Upper lobe of right lung (tissue), 1 donor: ENCODE results near the gene ADCK2. TPM values are rescaled to one million over a fixed set of nuclear protein-coding genes. Genes with fewer than 3 reads are reported as not detected.
"Not testable (repeated sequence)": the region's sequence is repeated elsewhere in the genome, so short reads cannot be mapped to it uniquely, and the experiment has no call there.

ENCODE experiments used
- ATAC-seq: fragments of 200-7000 bp; cut with Tn5 transposase; one replicate; pipeline ENCODE4 v1.9.1; 2020; ENCODE audit warnings: mild to moderate bottlenecking, moderate library complexity
- DNase-seq: peaks from one replicate; pipeline ENCODE4 v3.0.0-alpha.2; 2020
- H3K27ac ChIP-seq: fragments of 200-600 bp; one replicate; pipeline ENCODE4 v1.8.0; 2022
- H3K27me3 ChIP-seq: fragments of 200-600 bp; one replicate; pipeline ENCODE4 v1.8.0; 2022; ENCODE audit warnings: mild to moderate bottlenecking
- H3K36me3 ChIP-seq: fragments of 200-600 bp; one replicate; pipeline ENCODE4 v1.8.0; 2022
- H3K4me1 ChIP-seq: fragments of 200-600 bp; one replicate; pipeline ENCODE4 v1.8.0; 2022
- H3K4me3 ChIP-seq: fragments of 200-600 bp; one replicate; pipeline ENCODE4 v1.8.0; 2022; ENCODE audit warnings: mild to moderate bottlenecking
- H3K9me3 ChIP-seq: fragments of 200-600 bp; one replicate; pipeline ENCODE4 v1.8.0; 2022
- intact Hi-C: fragments of 100-400 bp; cut with DNase I; formaldehyde crosslinking; loops from one replicate; pipeline ENCODE4 v1.11.0; 2022
- total RNA-seq: library from RNA; stranded (reverse); fragmentation: NEBNext Ultra II Directional; extraction: Animal tissue kit (Norgen Biotek cat#: 25700); gene quantifications from one replicate; pipeline ENCODE4 v1.2.1, GENCODE V29; 2021
- TF ChIP-seq, protein P1 (sequence below): fragments of 200-600 bp; IDR thresholded peaks from one replicate; pipeline ENCODE4 v1.8.0; 2022; ENCODE audit warnings: antibody characterized with exemption
- donor health status: DM: no; HTN: yes; CAD: no; lungs with severe emphysema.

The ADCK2 gene
- total RNA-seq, 1 donor from 2014 or later: 18.2 TPM

GRCh38 chr7:140691376-140692045 lies 18.8 kb downstream of the ADCK2 start:
- TF ChIP-seq, protein P1, sequence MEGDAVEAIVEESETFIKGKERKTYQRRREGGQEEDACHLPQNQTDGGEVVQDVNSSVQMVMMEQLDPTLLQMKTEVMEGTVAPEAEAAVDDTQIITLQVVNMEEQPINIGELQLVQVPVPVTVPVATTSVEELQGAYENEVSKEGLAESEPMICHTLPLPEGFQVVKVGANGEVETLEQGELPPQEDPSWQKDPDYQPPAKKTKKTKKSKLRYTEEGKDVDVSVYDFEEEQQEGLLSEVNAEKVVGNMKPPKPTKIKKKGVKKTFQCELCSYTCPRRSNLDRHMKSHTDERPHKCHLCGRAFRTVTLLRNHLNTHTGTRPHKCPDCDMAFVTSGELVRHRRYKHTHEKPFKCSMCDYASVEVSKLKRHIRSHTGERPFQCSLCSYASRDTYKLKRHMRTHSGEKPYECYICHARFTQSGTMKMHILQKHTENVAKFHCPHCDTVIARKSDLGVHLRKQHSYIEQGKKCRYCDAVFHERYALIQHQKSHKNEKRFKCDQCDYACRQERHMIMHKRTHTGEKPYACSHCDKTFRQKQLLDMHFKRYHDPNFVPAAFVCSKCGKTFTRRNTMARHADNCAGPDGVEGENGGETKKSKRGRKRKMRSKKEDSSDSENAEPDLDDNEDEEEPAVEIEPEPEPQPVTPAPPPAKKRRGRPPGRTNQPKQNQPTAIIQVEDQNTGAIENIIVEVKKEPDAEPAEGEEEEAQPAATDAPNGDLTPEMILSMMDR: no peak
- Histone ChIP-seq H3K27me3 (no peaks in the 10 kb centered on the region), H3K27ac (no peak overlapping the region), H3K36me3 (peaks cover 35% of the 10 kb centered on the region), H3K9me3 (no peaks in the 10 kb centered on the region), H3K4me1 (no peaks in the 10 kb centered on the region), H3K4me3 (no peak overlapping the region)
- DNase-seq (no peak), ATAC-seq (no peak)
- intact Hi-C loops: no loop called here

- peaks cover 12% of the 10 kb centered on the region for H3K4me1 ChIP-seq
- H3K9me3 ChIP-seq, H3K27me3 ChIP-seq, intact Hi-C loops, H3K4me3 ChIP-seq, H3K27ac ChIP-seq, DNase-seq, ATAC-seq: not testable (repeated sequence)
- peaks cover 23% of the 10 kb centered on the region for H3K36me3 ChIP-seq
These were observed 21.1 kb downstream of the ADCK2 start for GRCh38 chr7:140693849-140694248.

DNA sequence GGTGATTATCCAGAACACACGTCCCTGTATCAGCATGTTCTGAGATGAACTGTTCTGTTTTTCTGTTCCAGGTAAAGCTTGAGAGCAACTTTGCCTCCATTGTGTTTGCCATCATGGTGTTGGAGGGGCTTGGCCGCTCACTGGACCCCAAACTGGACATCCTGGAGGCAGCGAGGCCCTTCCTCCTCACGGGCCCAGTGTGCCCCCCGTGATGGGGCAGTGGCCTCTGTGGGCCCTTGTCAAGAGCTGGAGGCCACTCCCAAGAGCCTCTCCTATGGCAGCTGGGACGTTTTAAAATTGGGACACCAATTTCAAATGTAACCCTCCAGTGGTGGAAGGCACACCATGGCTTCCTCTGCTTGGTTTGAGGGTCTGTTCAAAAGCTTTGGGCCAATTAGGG lies 21.8 kb downstream of the ADCK2 start:
- Histone ChIP-seq H3K27me3 (no peaks in the 10 kb centered on the region), H3K36me3 (peaks cover 18% of the 10 kb centered on the region), H3K27ac (no peak overlapping the region), H3K4me3 (no peak overlapping the region), H3K9me3 (no peaks in the 10 kb centered on the region), H3K4me1 (peaks cover 13% of the 10 kb centered on the region)
- intact Hi-C loops: no loop called here
- ATAC-seq (no peak), DNase-seq (no peak)
- TF ChIP-seq, protein P1: no peak

GRCh38 chr7:140695381-140695780 lies 22.6 kb downstream of the ADCK2 start:
- Histone ChIP-seq H3K36me3 (peaks cover 12% of the 10 kb centered on the region), H3K4me3 (no peak overlapping the region), H3K9me3 (no peaks in the 10 kb centered on the region), H3K4me1 (peaks cover 16% of the 10 kb centered on the region), H3K27ac (no peak overlapping the region), H3K27me3 (no peaks in the 10 kb centered on the region)
- ATAC-seq (no peak), DNase-seq (no peak)
- intact Hi-C loops: no loop called here
- TF ChIP-seq, protein P1: no peak

GRCh38 chr7:140696024-140696679 lies 23.4 kb downstream of the ADCK2 start:
- H3K9me3 ChIP-seq: no peaks in the 10 kb centered on the region
- ATAC-seq (no peak), DNase-seq (peak; percentile 98)
- TF ChIP-seq, protein P1: no peak
- intact Hi-C loops: no loop called here
- H3K36me3 ChIP-seq: peaks cover 12% of the 10 kb centered on the region
- peak overlapping the region; percentile 73 for H3K4me3 ChIP-seq
- H3K27ac ChIP-seq: peak overlapping the region; percentile 91
- no peaks in the 10 kb centered on the region for H3K27me3 ChIP-seq
- H3K4me1 ChIP-seq: peaks cover 16% of the 10 kb centered on the region

- no peaks in the 10 kb centered on the region for H3K9me3 ChIP-seq
- intact Hi-C loops: no loop called here
- H3K27ac ChIP-seq: peak within 1 kb of the TSS; percentile 91
- TF ChIP-seq, protein P1: no peak
- peak; percentile 92 for DNase-seq
- H3K36me3 ChIP-seq: peaks cover 8% of the 10 kb centered on the region
- H3K27me3 ChIP-seq: no peaks in the 10 kb centered on the region
- peak within 1 kb of the TSS; percentile 73 for H3K4me3 ChIP-seq
- ATAC-seq: peak; percentile 95
- peaks cover 16% of the 10 kb centered on the region for H3K4me1 ChIP-seq
These were observed 24.1 kb downstream of the ADCK2 start, which contains the start of gene NDUFB2 for GRCh38 chr7:140696680-140697446. TSS of gene NDUFB2 (plus strand) at chr7:140696708. CDS start at chr7:140696745, 37 bp downstream.
